ENCODE measurements around the gene GYPB.
"Not testable (repeated sequence)": the region's sequence is repeated elsewhere in the genome, so short reads cannot be mapped to it uniquely, and the experiment has no call there.

The GYPB gene

DNA sequence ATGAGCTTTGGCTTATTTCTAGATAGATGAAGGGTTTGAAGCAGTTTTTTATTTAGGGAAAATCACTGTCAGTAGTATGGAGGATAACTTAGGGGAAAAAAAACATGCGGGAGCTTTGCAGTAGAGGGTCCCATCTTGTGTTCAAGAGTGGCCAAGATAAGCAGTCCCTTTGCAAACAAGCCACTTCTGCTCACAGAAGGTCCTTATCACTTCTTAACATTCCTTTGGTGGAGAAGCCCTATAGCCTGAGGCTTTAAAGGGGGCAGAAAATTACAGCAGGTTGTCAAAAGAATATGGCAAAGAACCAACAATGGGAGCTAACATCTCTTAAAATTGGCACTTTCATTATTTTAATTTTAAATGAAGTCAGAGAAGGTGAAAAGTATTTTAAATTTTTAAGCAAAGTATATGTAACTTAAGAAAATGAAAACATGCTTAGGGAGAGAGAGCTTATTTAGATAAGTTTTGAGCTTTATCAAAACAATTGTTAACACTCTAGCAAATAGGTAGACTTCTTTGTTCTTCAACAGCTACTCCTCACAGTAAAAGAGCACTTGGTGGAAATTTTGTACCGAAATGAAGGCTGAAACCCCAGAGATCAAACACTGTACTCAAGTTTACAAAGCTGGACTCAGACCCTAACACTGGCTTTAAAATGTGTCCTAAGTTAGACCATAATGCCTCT is 15.8 kb downstream of the GYPB start:
- H3K36me3 ChIP-seq (replicated peaks); H3K27me3 ChIP-seq (ENCODE audit: low read depth); H3K9me3 ChIP-seq; H3K4me1 ChIP-seq; DNase-seq (ENCODE audit: low spot score in 2 of 2); H3K4me3 ChIP-seq; in situ Hi-C loops (cut with MboI; ENCODE audit: low sequenced_read_pairs): not testable (repeated sequence)

- H3K4me3 ChIP-seq; H3K36me3 ChIP-seq (replicated peaks); H3K4me1 ChIP-seq; DNase-seq (ENCODE audit: low spot score in 2 of 2); H3K9me3 ChIP-seq; H3K27me3 ChIP-seq (ENCODE audit: low read depth); in situ Hi-C loops (cut with MboI; ENCODE audit: low sequenced_read_pairs): not testable (repeated sequence)
Measured at GRCh38 chr4:144000331-144000995, 18.7 kb downstream of the GYPB start.

- H3K27me3 ChIP-seq (ENCODE audit: low read depth); DNase-seq (ENCODE audit: low spot score in 2 of 2); in situ Hi-C loops (cut with MboI; ENCODE audit: low sequenced_read_pairs); H3K4me1 ChIP-seq; H3K36me3 ChIP-seq (replicated peaks); H3K4me3 ChIP-seq; H3K9me3 ChIP-seq: not testable (repeated sequence)
Measured at GRCh38 chr4:143996193-143996592, 23.0 kb downstream of the GYPB start.

DNA sequence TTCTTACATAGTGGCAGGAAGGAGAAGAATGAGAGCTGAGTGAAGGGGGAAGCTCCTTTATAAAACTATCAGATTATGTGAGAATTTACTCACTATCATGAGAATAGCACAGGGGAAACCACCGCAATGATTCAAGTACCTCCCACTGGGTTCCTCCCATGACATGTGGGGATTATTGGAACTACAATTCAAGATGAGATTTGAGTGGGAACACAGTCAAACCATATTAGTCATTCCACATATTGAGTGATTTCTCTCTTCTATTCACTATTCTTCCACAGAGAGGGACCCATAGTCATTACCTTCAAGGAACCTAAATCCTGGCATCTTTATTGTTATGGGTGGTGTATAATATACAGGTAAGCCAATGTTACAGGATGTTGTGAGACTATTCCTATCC is 27.4 kb downstream of the GYPB start:
- H3K36me3 ChIP-seq (replicated peaks); H3K27me3 ChIP-seq (ENCODE audit: low read depth); in situ Hi-C loops (cut with MboI; ENCODE audit: low sequenced_read_pairs): not testable (repeated sequence)

GRCh38 chr4:143990717-143991116 is 28.5 kb downstream of the GYPB start:
- in situ Hi-C loops (cut with MboI; ENCODE audit: low sequenced_read_pairs); H3K36me3 ChIP-seq (replicated peaks); H3K9me3 ChIP-seq; H3K4me1 ChIP-seq; H3K27me3 ChIP-seq (ENCODE audit: low read depth); H3K4me3 ChIP-seq; DNase-seq (ENCODE audit: low spot score in 2 of 2): not testable (repeated sequence)

More for the DNA sequence above, 27.4 kb downstream of the GYPB start:
- not testable (repeated sequence) for H3K4me3 ChIP-seq; DNase-seq (ENCODE audit: low spot score in 2 of 2); H3K9me3 ChIP-seq; H3K4me1 ChIP-seq

DNA sequence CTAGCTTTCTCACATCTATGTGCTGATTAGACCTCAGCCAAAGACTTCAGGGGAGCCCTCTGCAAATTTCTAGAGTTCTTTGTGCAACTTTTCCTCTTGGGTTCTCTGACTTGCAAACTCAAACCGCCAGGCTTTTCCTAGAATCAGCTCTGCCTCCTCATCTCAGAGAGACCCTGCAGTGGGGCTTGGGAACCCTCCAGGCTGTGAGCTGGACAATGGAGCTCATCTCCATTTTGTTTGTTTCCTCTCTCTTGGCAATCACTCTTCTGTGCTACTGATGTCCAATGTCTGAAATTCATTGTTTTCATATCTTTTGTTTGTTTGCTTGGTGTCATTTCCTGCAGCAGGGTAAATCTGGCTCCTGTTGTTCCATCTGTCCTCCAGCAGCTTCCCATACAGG is 33.0 kb downstream of the GYPB start:
- in situ Hi-C loops (cut with MboI; ENCODE audit: low sequenced_read_pairs), result no loop called here

GRCh38 chr4:143980776-143981175 is 38.4 kb downstream of the GYPB start:
- H3K9me3 ChIP-seq; H3K4me1 ChIP-seq; H3K4me3 ChIP-seq; DNase-seq (ENCODE audit: low spot score in 2 of 2); H3K27me3 ChIP-seq (ENCODE audit: low read depth); in situ Hi-C loops (cut with MboI; ENCODE audit: low sequenced_read_pairs); H3K36me3 ChIP-seq (replicated peaks): not testable (repeated sequence)

More for the DNA sequence above, 33.0 kb downstream of the GYPB start:
- peak in 1 of 2 experiments; percentile 13 for DNase-seq (ENCODE audit: low spot score in 2 of 2)
- Histone ChIP-seq H3K36me3 (replicated peaks) (no peaks in the 10 kb centered on the region), H3K4me1 (no peaks in the 10 kb centered on the region; the same call in 1 of the 2 replicates), H3K4me3 (no peak overlapping the region), H3K27me3 (ENCODE audit: low read depth) (no peaks in the 10 kb centered on the region), H3K9me3 (no peaks in the 10 kb centered on the region)

- in situ Hi-C loops (cut with MboI; ENCODE audit: low sequenced_read_pairs); DNase-seq (ENCODE audit: low spot score in 2 of 2); H3K4me1 ChIP-seq; H3K9me3 ChIP-seq; H3K36me3 ChIP-seq (replicated peaks); H3K4me3 ChIP-seq; H3K27me3 ChIP-seq (ENCODE audit: low read depth): not testable (repeated sequence)
Measured at GRCh38 chr4:143975527-143975926, 43.7 kb downstream of the GYPB start.

DNA sequence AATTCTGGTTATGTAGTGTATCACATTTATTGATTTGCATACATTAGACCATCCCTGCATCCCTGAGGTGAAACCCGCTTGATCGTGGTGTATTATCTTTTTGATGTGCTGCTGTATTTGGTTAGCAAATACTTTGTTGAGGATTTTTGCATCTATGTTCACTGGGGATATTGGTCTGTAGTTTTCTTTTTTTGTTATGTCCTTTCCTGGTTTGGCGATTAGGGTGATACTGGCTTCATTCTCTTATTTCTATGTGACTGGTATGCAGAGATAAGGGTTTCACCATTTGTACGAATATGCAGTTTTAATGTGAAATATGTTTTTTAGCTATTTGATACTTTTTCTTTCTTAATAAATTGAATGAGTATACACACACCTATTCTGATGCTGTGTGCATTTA is 45.2 kb downstream of the GYPB start:
- H3K27me3 ChIP-seq (ENCODE audit: low read depth); H3K9me3 ChIP-seq; H3K4me1 ChIP-seq; H3K4me3 ChIP-seq; H3K36me3 ChIP-seq (replicated peaks); DNase-seq (ENCODE audit: low spot score in 2 of 2); in situ Hi-C loops (cut with MboI; ENCODE audit: low sequenced_read_pairs): not testable (repeated sequence)

- H3K36me3 ChIP-seq (replicated peaks), result no peaks in the 10 kb centered on the region
- DNase-seq (ENCODE audit: low spot score in 2 of 2), result no peak
- H3K4me3 ChIP-seq, result no peak overlapping the region
- H3K27me3 ChIP-seq (ENCODE audit: low read depth), result no peaks in the 10 kb centered on the region
- H3K4me1 ChIP-seq, result no peaks in the 10 kb centered on the region
- in situ Hi-C loops (cut with MboI; ENCODE audit: low sequenced_read_pairs), result no loop called here
- H3K9me3 ChIP-seq, result no peaks in the 10 kb centered on the region
Measured at GRCh38 chr4:143961075-143961474, 58.1 kb downstream of the GYPB start.

DNA sequence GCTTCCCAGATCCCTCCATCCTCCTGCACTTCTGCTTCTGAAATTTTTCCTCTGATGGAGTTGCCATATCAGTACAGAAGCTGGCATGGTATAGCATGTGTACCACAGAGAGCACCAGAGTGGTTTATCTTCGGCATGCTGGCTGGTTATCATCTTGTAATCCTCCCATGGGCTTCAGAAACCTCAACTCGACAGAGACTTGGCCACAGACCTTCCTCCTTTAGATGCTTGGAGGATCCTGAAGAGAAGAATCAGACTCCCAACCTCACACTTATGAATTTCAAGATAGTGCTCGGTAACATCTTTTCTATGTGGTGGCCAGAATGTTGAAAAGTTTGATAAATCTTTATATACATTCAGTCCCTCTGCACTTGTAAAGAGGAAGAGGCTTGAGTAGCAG is 63.9 kb downstream of the GYPB start:
- in situ Hi-C loops (cut with MboI; ENCODE audit: low sequenced_read_pairs); H3K9me3 ChIP-seq; DNase-seq (ENCODE audit: low spot score in 2 of 2); H3K4me3 ChIP-seq; H3K36me3 ChIP-seq (replicated peaks); H3K4me1 ChIP-seq; H3K27me3 ChIP-seq (ENCODE audit: low read depth): not testable (repeated sequence)

DNA sequence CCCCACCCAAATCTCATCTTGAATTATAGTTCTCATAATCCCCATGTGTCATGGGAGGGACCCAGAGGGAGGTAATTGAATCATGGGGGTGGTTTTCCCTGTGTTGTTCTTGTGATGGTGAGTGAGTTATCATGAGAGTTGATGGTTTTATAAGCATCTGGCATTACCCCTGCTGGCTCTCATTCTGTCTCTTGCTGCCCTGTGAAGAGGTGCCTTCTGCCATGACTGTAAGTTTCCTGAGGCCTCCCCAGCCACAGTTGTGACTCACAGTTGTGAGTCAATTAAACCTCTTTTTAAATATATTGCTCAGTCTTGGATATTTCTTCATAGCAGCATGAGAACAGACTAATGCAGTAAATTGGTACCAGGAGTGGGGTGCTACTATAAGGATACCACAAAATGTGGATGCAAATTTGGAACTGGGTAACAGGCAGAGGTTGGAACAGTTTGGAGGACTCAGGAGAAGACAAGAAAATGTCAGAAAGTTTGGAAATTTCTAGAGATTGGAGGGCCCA is 67.7 kb downstream of the GYPB start:
- H3K4me3 ChIP-seq; H3K36me3 ChIP-seq (replicated peaks); H3K27me3 ChIP-seq (ENCODE audit: low read depth); DNase-seq (ENCODE audit: low spot score in 2 of 2); in situ Hi-C loops (cut with MboI; ENCODE audit: low sequenced_read_pairs); H3K9me3 ChIP-seq; H3K4me1 ChIP-seq: not testable (repeated sequence)

DNA sequence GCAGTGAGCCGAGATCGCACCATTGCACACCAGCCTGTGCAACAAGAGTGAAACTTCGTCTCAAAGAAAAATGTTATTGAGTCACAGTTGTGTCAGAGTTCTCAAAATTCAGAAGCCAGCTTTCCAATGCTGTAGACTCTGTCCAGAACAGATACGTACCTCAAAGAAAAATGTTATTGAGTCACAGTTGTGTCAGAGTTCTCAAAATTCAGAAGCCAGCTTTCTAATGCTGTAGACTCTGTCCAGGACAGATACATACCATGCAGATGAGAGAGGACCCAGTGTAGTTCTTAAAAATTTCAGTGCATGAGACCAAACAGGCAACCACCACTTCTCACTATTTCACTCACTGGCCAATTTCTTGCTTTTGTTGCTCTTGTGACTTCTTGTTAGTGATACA is 68.2 kb downstream of the GYPB start:
- H3K4me3 ChIP-seq; H3K27me3 ChIP-seq (ENCODE audit: low read depth); DNase-seq (ENCODE audit: low spot score in 2 of 2); in situ Hi-C loops (cut with MboI; ENCODE audit: low sequenced_read_pairs); H3K9me3 ChIP-seq; H3K4me1 ChIP-seq; H3K36me3 ChIP-seq (replicated peaks): not testable (repeated sequence)

DNA sequence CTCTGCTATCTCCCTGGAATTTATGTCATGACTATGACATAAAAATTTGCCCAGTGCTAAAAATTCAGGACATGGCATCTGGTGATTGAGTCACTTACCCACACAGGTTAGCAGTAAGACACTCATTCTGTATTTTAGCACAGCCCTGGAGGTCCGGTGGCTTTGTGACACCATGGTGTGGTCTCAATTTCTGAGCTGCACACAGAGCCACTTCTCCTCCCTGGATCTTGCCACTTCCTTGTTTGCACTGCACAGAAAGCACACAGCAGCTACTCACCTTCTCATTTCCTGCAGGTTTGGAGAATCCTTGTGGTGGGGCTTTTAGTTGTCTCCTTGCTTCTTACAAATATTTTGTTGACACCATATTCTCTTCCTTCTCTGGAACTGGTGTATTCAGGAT is 69.0 kb downstream of the GYPB start:
- H3K4me3 ChIP-seq; H3K4me1 ChIP-seq; in situ Hi-C loops (cut with MboI; ENCODE audit: low sequenced_read_pairs); H3K27me3 ChIP-seq (ENCODE audit: low read depth); DNase-seq (ENCODE audit: low spot score in 2 of 2); H3K36me3 ChIP-seq (replicated peaks); H3K9me3 ChIP-seq: not testable (repeated sequence)
